Neutrophil (primary cell): ENCODE results near the gene CCSER2.
A peak's percentile ranks its signal among the peaks of the same experiment; 100 is the strongest.
"Not testable (repeated sequence)": the region's sequence is repeated elsewhere in the genome, so short reads cannot be mapped to it uniquely, and the experiment has no call there.

Experiments used
- H3K27ac ChIP-seq: fragments of 200-600 bp; sonication (generic); 2 replicates; pipeline ENCODE4 v1.5.1; 2016; ENCODE audit warnings: mild to moderate bottlenecking, moderate library complexity
- H3K27me3 ChIP-seq: fragments of 200-600 bp; sonication (generic); 2 replicates; pipeline ENCODE4 v1.6.0; 2016; ENCODE audit warnings: mild to moderate bottlenecking
- H3K36me3 ChIP-seq: fragments of 200-600 bp; sonication (generic); 2 replicates; pipeline ENCODE4 v1.5.1; 2017
- H3K4me1 ChIP-seq, 2 experiments: fragments of 200-600 bp in 1 of 2; sonication (generic) in 1 of 2; 1 replicate in 1 of 2; 2 replicates in 1 of 2; pipeline versions ENCODE4 v1.5.1 to v1.6.1; 2013 to 2016; ENCODE audit warnings: low read depth in 1 of 2, low read length in 1 of 2, mild to moderate bottlenecking in 1 of 2, moderate library complexity in 1 of 2; ENCODE audit not compliant: control insufficient read depth in 1 of 2, insufficient read depth in 1 of 2
- H3K4me3 ChIP-seq, 2 experiments: fragments of 200-600 bp in 1 of 2; sonication (generic) in 1 of 2; 1 replicate in 1 of 2; 2 replicates in 1 of 2; pipeline ENCODE4 v1.5.1; 2013 to 2016; ENCODE audit warnings: low read depth in 1 of 2, low read length in 1 of 2, mild to moderate bottlenecking in 1 of 2, moderate library complexity in 1 of 2
- H3K9me3 ChIP-seq: fragments of 200-600 bp; sonication (generic); 2 replicates; pipeline ENCODE4 v1.5.1; 2016
- TF ChIP-seq, protein P1 (sequence below): fragments of 200-600 bp; sonication (generic); IDR thresholded peaks from 2 replicates; pipeline ENCODE4 v1.5.1; 2016; ENCODE audit warnings: antibody characterized with exemption

The CCSER2 gene, protein sequence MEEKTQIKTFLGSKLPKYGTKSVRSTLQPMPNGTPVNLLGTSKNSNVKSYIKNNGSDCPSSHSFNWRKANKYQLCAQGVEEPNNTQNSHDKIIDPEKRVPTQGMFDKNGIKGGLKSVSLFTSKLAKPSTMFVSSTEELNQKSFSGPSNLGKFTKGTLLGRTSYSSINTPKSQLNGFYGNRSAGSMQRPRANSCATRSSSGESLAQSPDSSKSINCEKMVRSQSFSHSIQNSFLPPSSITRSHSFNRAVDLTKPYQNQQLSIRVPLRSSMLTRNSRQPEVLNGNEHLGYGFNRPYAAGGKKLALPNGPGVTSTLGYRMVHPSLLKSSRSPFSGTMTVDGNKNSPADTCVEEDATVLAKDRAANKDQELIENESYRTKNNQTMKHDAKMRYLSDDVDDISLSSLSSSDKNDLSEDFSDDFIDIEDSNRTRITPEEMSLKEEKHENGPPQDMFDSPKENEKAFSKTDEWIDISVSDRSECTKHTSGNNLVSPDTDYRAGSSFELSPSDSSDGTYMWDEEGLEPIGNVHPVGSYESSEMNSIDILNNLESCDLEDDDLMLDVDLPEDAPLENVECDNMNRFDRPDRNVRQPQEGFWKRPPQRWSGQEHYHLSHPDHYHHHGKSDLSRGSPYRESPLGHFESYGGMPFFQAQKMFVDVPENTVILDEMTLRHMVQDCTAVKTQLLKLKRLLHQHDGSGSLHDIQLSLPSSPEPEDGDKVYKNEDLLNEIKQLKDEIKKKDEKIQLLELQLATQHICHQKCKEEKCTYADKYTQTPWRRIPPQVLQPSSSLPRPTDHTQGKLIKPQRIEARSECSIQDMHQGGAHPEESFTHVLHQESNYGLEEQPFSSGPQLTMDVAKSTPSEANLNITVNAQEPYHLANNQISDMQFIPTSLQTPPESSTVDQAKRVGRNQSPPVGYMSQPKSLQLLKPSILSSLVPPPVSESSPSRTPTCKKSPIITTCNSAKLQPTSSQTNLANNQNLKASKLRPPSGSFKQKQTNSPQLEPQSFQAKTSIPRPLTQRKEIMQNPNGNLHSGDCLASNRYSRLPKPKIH

DNA sequence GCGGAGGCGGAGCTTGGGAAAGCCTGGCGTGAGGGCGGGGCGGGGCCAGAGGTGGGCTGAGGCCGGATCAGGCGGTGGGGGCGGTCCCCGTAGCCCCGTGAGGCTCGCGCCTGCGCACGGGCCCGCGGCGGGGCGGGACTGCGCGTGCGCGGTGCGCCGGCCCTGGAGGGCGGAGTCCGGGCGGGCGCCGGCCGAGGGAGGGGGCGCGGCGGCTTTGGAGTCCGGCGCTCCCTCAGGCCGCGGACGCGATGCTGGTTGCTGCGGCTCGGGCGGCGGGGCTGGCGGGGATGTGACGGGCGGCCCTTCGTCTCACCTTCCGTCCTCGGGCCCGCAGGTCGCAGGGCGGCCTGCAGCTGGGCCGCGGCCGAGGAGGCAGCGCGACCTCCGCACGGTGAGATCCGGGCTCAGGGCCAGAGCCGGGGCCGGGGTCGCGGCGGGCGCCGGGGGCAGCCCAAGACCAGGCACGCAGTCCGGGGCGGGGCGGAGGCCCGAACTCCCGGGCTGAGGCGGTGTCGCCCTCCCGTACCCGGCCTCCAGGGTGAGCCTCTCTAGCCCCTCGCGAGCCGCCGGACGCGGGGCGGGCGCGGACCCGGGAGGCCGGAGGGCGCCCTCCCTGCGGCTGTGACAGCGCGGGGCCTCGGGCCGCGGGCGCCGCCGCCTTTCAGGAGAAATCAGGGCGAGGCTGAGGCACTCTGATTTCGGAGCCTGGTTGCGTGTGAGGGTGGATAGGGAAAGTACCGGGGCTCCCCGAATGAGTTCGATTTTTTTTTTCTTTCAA, at the start of gene CCSER2:
CCSER2 (plus strand) TSS at position 172 of the 778 bp plus-strand sequence. CDS start 42,464 bp downstream, outside the sequence.
- no peaks in the 10 kb centered on the region for H3K27me3 ChIP-seq
- peak within 1 kb of the TSS; percentile 70 to 75 for H3K4me3 ChIP-seq
- peak within 1 kb of the TSS; percentile 87 for H3K27ac ChIP-seq
- no peaks in the 10 kb centered on the region for H3K36me3 ChIP-seq
- TF ChIP-seq, protein P1, sequence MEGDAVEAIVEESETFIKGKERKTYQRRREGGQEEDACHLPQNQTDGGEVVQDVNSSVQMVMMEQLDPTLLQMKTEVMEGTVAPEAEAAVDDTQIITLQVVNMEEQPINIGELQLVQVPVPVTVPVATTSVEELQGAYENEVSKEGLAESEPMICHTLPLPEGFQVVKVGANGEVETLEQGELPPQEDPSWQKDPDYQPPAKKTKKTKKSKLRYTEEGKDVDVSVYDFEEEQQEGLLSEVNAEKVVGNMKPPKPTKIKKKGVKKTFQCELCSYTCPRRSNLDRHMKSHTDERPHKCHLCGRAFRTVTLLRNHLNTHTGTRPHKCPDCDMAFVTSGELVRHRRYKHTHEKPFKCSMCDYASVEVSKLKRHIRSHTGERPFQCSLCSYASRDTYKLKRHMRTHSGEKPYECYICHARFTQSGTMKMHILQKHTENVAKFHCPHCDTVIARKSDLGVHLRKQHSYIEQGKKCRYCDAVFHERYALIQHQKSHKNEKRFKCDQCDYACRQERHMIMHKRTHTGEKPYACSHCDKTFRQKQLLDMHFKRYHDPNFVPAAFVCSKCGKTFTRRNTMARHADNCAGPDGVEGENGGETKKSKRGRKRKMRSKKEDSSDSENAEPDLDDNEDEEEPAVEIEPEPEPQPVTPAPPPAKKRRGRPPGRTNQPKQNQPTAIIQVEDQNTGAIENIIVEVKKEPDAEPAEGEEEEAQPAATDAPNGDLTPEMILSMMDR = no peak
- peaks cover 22 to 24% of the 10 kb centered on the region in 2 experiments for H3K4me1 ChIP-seq
- no peaks in the 10 kb centered on the region for H3K9me3 ChIP-seq

DNA sequence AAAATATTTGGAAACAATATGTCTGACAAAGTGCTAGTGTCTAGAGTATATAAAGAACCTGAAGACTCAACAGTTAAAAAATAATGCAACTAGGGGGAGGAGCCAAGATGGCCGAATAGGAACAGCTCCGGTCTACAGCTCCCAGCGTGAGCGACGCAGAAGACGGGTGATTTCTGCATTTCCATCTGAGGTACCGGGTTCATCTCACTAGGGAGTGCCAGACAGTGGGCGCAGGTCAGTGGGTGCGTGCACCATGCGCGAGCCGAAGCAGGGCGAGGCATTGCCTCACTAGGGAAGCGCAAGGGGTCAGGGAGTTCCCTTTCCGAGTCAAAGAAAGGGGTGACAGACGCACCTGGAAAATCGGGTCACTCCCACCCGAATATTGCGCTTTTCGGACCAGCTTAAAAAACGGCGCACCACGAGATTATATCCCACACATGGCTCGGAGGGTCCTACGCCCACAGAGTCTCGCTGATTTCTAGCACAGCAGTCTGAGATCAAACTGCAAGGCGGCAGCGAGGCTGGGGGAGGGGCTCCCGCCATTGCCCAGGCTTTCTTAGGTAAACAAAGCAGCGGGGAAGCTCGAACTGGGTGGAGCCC, 48.4 kb upstream of the CCSER2 start:
- not testable (repeated sequence) for H3K9me3 ChIP-seq, H3K36me3 ChIP-seq, H3K27ac ChIP-seq

DNA sequence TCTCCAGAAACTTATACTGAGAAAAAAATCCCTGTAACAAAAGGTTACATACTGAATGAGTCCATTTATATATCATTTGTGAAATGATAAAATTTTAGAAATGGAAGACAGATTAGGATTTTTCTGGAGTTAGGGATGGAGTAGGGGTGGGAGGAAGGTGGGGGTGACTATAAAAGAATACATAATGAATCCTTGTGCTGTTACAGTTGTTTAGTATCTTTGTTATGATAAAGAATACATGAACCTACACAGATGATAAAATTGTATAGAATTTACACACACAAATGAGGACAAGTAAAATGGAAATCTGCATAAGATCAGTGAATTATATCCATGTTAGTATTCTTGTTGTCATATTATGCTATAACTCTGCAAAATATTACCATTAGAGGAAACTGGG, 41.7 kb upstream of the CCSER2 start:
- H3K27ac ChIP-seq = no peak overlapping the region
- H3K27me3 ChIP-seq = peaks cover 12% of the 10 kb centered on the region
- no peaks in the 10 kb centered on the region for H3K9me3 ChIP-seq
- TF ChIP-seq, protein P1 = no peak
- H3K4me3 ChIP-seq = no peak overlapping the region
- no peaks in the 10 kb centered on the region for H3K4me1 ChIP-seq
- H3K36me3 ChIP-seq = no peaks in the 10 kb centered on the region

More for the DNA sequence above, 48.4 kb upstream of the CCSER2 start:
- not testable (repeated sequence) for H3K27me3 ChIP-seq, H3K4me3 ChIP-seq, H3K4me1 ChIP-seq

DNA sequence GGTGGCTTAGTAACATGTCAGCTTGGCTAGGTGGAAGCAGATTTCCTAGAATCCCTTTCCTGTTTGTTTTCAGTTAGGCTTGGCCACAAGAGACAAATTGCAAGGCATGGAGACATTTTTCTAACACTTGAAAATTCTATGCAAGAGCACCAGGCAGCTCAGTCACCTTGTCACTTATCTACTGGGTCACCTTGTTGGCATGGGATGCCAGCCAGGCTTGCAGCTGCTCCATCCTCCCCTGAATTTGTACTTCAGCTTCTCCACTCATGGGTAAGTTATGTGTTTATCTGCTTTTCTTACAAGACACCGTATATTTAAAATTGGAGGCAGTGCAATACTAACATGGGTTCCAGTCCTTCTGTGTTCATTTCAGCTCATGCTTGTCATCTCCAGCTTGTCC, 40.2 kb upstream of the CCSER2 start:
- TF ChIP-seq, protein P1 = no peak
- no peaks in the 10 kb centered on the region for H3K4me1 ChIP-seq
- H3K9me3 ChIP-seq = no peaks in the 10 kb centered on the region
- no peak overlapping the region for H3K27ac ChIP-seq
- peaks cover 12% of the 10 kb centered on the region for H3K27me3 ChIP-seq
- no peak overlapping the region for H3K4me3 ChIP-seq
- H3K36me3 ChIP-seq = no peaks in the 10 kb centered on the region

DNA sequence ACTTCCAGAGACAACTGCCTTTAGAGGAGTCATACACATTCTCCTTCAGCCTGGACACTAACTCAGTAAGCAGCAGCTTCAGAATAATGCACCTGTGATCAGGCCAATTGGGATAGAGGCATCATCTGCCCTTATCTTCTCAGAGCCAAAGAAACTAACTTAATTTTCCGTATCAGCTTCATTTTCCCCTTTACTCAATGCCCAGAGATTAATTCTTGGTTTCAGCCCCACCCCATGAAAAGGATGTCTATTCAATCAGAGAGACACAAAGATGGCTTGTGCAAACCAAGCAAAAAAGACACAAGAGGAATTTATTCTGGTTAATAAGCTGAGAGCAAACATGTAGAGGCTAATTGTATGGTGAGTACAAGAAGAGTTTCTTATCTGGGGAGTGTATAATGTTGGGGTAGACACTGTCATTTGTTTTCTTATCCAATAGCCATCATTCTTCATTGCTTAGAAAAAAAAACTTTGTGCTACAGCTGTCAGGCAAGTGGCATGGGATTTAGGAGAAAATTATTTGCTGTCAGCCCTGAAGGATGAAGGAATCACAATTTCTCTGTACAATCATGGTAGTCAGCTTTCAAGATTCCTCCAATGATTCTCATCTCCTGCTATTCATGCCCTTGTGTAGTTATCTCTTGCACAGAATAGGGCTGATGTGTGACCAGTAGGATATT, 38.7 kb upstream of the CCSER2 start:
- no peak overlapping the region for H3K27ac ChIP-seq
- H3K4me1 ChIP-seq = no peaks in the 10 kb centered on the region
- no peaks in the 10 kb centered on the region for H3K36me3 ChIP-seq
- H3K4me3 ChIP-seq = no peak overlapping the region
- no peaks in the 10 kb centered on the region for H3K9me3 ChIP-seq
- TF ChIP-seq, protein P1 = no peak
- peaks cover 12% of the 10 kb centered on the region for H3K27me3 ChIP-seq
